Measurements from ENCODE around the gene MED25.

DNA sequence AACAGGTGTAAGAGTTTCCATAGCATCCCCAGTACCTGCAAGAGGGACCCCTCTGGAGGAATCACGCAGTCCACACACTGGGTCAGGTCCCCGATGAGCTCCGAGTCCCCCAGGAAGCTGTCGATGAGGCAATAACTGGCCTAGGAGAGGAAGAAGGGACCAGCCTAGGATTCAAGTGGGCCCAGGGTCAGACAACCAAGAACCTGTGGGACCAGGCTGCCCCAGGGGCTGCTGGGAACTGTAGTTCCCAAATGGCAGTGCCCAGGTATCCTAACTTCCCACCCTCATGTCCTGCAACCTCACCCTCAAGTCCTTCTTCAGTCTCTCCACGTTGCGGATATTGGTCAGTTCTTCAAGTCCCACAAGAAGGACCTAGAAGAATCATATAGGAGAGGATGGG lies 6.8 kb upstream of the MED25 start:
- TF ChIP-seq EZH2phosphoT487 (IDR thresholded peaks at IDR 0.05; ENCODE audit: unreplicated experiment) (no peak), EZH2 (IDR thresholded peaks at IDR 0.05; ENCODE audit: low read depth, unreplicated experiment) (no peak), POLR2AphosphoS5 (IDR thresholded peaks at IDR 0.05; ENCODE audit: low read depth) (no peak), CREB1 (CRISPR knock-in tag; IDR thresholded peaks at IDR 0.05; ENCODE audit: low read depth) (no peak), NANOG (IDR thresholded peaks at IDR 0.05; ENCODE audit: borderline replicate concordance) (no peak), ZNF114 (CRISPR knock-in tag; IDR thresholded peaks at IDR 0.05) (no peak), JUNB (IDR thresholded peaks at IDR 0.05; ENCODE audit: unreplicated experiment) (no peak)
- TF ChIP-seq, protein P1, sequence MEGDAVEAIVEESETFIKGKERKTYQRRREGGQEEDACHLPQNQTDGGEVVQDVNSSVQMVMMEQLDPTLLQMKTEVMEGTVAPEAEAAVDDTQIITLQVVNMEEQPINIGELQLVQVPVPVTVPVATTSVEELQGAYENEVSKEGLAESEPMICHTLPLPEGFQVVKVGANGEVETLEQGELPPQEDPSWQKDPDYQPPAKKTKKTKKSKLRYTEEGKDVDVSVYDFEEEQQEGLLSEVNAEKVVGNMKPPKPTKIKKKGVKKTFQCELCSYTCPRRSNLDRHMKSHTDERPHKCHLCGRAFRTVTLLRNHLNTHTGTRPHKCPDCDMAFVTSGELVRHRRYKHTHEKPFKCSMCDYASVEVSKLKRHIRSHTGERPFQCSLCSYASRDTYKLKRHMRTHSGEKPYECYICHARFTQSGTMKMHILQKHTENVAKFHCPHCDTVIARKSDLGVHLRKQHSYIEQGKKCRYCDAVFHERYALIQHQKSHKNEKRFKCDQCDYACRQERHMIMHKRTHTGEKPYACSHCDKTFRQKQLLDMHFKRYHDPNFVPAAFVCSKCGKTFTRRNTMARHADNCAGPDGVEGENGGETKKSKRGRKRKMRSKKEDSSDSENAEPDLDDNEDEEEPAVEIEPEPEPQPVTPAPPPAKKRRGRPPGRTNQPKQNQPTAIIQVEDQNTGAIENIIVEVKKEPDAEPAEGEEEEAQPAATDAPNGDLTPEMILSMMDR (conservative IDR thresholded peaks at IDR 0.05; ENCODE audit: low read depth in 2 of 2) = no peak
- TF ChIP-seq, protein P2, sequence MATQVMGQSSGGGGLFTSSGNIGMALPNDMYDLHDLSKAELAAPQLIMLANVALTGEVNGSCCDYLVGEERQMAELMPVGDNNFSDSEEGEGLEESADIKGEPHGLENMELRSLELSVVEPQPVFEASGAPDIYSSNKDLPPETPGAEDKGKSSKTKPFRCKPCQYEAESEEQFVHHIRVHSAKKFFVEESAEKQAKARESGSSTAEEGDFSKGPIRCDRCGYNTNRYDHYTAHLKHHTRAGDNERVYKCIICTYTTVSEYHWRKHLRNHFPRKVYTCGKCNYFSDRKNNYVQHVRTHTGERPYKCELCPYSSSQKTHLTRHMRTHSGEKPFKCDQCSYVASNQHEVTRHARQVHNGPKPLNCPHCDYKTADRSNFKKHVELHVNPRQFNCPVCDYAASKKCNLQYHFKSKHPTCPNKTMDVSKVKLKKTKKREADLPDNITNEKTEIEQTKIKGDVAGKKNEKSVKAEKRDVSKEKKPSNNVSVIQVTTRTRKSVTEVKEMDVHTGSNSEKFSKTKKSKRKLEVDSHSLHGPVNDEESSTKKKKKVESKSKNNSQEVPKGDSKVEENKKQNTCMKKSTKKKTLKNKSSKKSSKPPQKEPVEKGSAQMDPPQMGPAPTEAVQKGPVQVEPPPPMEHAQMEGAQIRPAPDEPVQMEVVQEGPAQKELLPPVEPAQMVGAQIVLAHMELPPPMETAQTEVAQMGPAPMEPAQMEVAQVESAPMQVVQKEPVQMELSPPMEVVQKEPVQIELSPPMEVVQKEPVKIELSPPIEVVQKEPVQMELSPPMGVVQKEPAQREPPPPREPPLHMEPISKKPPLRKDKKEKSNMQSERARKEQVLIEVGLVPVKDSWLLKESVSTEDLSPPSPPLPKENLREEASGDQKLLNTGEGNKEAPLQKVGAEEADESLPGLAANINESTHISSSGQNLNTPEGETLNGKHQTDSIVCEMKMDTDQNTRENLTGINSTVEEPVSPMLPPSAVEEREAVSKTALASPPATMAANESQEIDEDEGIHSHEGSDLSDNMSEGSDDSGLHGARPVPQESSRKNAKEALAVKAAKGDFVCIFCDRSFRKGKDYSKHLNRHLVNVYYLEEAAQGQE (IDR thresholded peaks at IDR 0.05; ENCODE audit: unreplicated experiment) = no peak
- TF ChIP-seq, protein P3, sequence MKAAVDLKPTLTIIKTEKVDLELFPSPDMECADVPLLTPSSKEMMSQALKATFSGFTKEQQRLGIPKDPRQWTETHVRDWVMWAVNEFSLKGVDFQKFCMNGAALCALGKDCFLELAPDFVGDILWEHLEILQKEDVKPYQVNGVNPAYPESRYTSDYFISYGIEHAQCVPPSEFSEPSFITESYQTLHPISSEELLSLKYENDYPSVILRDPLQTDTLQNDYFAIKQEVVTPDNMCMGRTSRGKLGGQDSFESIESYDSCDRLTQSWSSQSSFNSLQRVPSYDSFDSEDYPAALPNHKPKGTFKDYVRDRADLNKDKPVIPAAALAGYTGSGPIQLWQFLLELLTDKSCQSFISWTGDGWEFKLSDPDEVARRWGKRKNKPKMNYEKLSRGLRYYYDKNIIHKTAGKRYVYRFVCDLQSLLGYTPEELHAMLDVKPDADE (IDR thresholded peaks at IDR 0.05) = no peak

Data from GM23338 (cell line).